Measurements from ENCODE around the gene TFDP1. TPM values are rescaled to one million over a fixed set of nuclear protein-coding genes. Genes with fewer than 3 reads are reported as not detected.

TFDP1 gene
- total RNA-seq, 1 donor from 2014 or later = 49.4 TPM

GRCh38 chr13:113607889-113608635, 23.5 kb downstream of the TFDP1 start:
- Mint-ChIP-seq H3K27ac (ENCODE audit: unreplicated experiment) (no peak overlapping the region), H3K9me3 (ENCODE audit: unreplicated experiment) (peaks cover 4% of the 10 kb centered on the region), H3K27me3 (ENCODE audit: low read depth, unreplicated experiment) (no peaks in the 10 kb centered on the region), H3K4me1 (ENCODE audit: low read depth, unreplicated experiment) (peaks cover 3% of the 10 kb centered on the region), H3K36me3 (ENCODE audit: low read depth, unreplicated experiment) (peaks cover 21% of the 10 kb centered on the region), H3K4me3 (ENCODE audit: unreplicated experiment) (no peak overlapping the region)
- Histone ChIP-seq H3K4me3 (ENCODE audit: insufficient read depth, low read depth, low read length) (no peak overlapping the region), H3K9me3 (ENCODE audit: insufficient read depth, low read depth, low read length) (no peaks in the 10 kb centered on the region), H3K36me3 (ENCODE audit: insufficient read depth, low read length) (peaks cover 7% of the 10 kb centered on the region), H3K4me2 (ENCODE audit: low read length) (no peak overlapping the region), H3K79me2 (ENCODE audit: insufficient read depth, low read length) (peaks cover 98% of the 10 kb centered on the region), H3K9ac (ENCODE audit: low read length) (no peak overlapping the region), H2AFZ (ENCODE audit: low read depth, low read length) (no peak overlapping the region), H3K4me1 (ENCODE audit: insufficient read depth, low read length) (no peaks in the 10 kb centered on the region), H4K20me1 (ENCODE audit: insufficient read depth, low read length) (peaks cover 96% of the 10 kb centered on the region), H3K27ac (ENCODE audit: low read depth, low read length) (no peak overlapping the region), H3K27me3 (ENCODE audit: insufficient read depth, low read length) (no peaks in the 10 kb centered on the region)
- FAIRE-seq = no peak
- TF ChIP-seq EZH2 (IDR thresholded peaks at IDR 0.05; ENCODE audit: insufficient read depth, low read length) (no peak), CTCF (IDR thresholded peaks at IDR 0.05; ENCODE audit: insufficient read depth, low read depth, low read length) (no peak)
- no peak for DNase-seq (ENCODE audit: low read depth)

GRCh38 chr13:113608967-113609533, 24.5 kb downstream of the TFDP1 start:
- peaks cover 4% of the 10 kb centered on the region for H3K9me3 Mint-ChIP-seq (ENCODE audit: unreplicated experiment)
- Histone ChIP-seq H3K27ac (ENCODE audit: low read depth, low read length) (no peak overlapping the region), H3K27me3 (ENCODE audit: insufficient read depth, low read length) (no peaks in the 10 kb centered on the region), H4K20me1 (ENCODE audit: insufficient read depth, low read length) (peaks cover 96% of the 10 kb centered on the region), H3K4me2 (ENCODE audit: low read length) (no peak overlapping the region), H2AFZ (ENCODE audit: low read depth, low read length) (no peak overlapping the region), H3K9ac (ENCODE audit: low read length) (no peak overlapping the region), H3K36me3 (ENCODE audit: insufficient read depth, low read length) (peaks cover 7% of the 10 kb centered on the region), H3K4me3 (ENCODE audit: insufficient read depth, low read depth, low read length) (no peak overlapping the region), H3K4me1 (ENCODE audit: insufficient read depth, low read length) (no peaks in the 10 kb centered on the region), H3K9me3 (ENCODE audit: insufficient read depth, low read depth, low read length) (no peaks in the 10 kb centered on the region), H3K79me2 (ENCODE audit: insufficient read depth, low read length) (peaks cover 98% of the 10 kb centered on the region)
- DNase-seq (ENCODE audit: low read depth) = no peak
- peaks cover 3% of the 10 kb centered on the region for H3K4me1 Mint-ChIP-seq (ENCODE audit: low read depth, unreplicated experiment)
- FAIRE-seq = no peak
- peaks cover 21% of the 10 kb centered on the region for H3K36me3 Mint-ChIP-seq (ENCODE audit: low read depth, unreplicated experiment)
- H3K27ac Mint-ChIP-seq (ENCODE audit: unreplicated experiment) = no peak overlapping the region
- H3K4me3 Mint-ChIP-seq (ENCODE audit: unreplicated experiment) = peak overlapping the region; percentile 62
- no peaks in the 10 kb centered on the region for H3K27me3 Mint-ChIP-seq (ENCODE audit: low read depth, unreplicated experiment)
- TF ChIP-seq EZH2 (IDR thresholded peaks at IDR 0.05; ENCODE audit: insufficient read depth, low read length) (no peak), CTCF (IDR thresholded peaks at IDR 0.05; ENCODE audit: insufficient read depth, low read depth, low read length) (no peak)

GRCh38 chr13:113609616-113610015, 25.1 kb downstream of the TFDP1 start:
- no peak overlapping the region for H3K4me3 Mint-ChIP-seq (ENCODE audit: unreplicated experiment)
- Histone ChIP-seq H3K27me3 (ENCODE audit: insufficient read depth, low read length) (no peaks in the 10 kb centered on the region), H3K9ac (ENCODE audit: low read length) (no peak overlapping the region), H3K4me2 (ENCODE audit: low read length) (no peak overlapping the region), H3K9me3 (ENCODE audit: insufficient read depth, low read depth, low read length) (no peaks in the 10 kb centered on the region), H3K4me3 (ENCODE audit: insufficient read depth, low read depth, low read length) (no peak overlapping the region), H3K36me3 (ENCODE audit: insufficient read depth, low read length) (peaks cover 7% of the 10 kb centered on the region), H3K4me1 (ENCODE audit: insufficient read depth, low read length) (no peaks in the 10 kb centered on the region), H3K79me2 (ENCODE audit: insufficient read depth, low read length) (peaks cover 98% of the 10 kb centered on the region), H4K20me1 (ENCODE audit: insufficient read depth, low read length) (peaks cover 95% of the 10 kb centered on the region), H2AFZ (ENCODE audit: low read depth, low read length) (no peak overlapping the region), H3K27ac (ENCODE audit: low read depth, low read length) (no peak overlapping the region)
- peaks cover 4% of the 10 kb centered on the region for H3K9me3 Mint-ChIP-seq (ENCODE audit: unreplicated experiment)
- H3K27me3 Mint-ChIP-seq (ENCODE audit: low read depth, unreplicated experiment) = no peaks in the 10 kb centered on the region
- peaks cover 3% of the 10 kb centered on the region for H3K4me1 Mint-ChIP-seq (ENCODE audit: low read depth, unreplicated experiment)
- FAIRE-seq (no peak), DNase-seq (ENCODE audit: low read depth) (no peak)
- H3K27ac Mint-ChIP-seq (ENCODE audit: unreplicated experiment) = no peak overlapping the region
- H3K36me3 Mint-ChIP-seq (ENCODE audit: low read depth, unreplicated experiment) = peaks cover 21% of the 10 kb centered on the region
- TF ChIP-seq CTCF (IDR thresholded peaks at IDR 0.05; ENCODE audit: insufficient read depth, low read depth, low read length) (no peak), EZH2 (IDR thresholded peaks at IDR 0.05; ENCODE audit: insufficient read depth, low read length) (no peak)

All from astrocyte (in vitro differentiated cells and primary cell).